Measurements from ENCODE around the gene STIM2.

- TF ChIP-seq POLR2A (IDR thresholded peaks at IDR 0.05) (no peak), CTCF (IDR thresholded peaks at IDR 0.05) (no peak)
Measured at GRCh38 chr4:27018076-27018475, 157.4 kb downstream of the STIM2 start.

Measured in prostate gland (tissue), 2 donors.